ENCODE results near the gene STIM1. TPM values are rescaled to one million over a fixed set of nuclear protein-coding genes. Genes with fewer than 3 reads are reported as not detected.

The STIM1 gene
- total and polyA plus RNA-seq, 10 of the 15 experiments (the other 5 are each of a cell fraction or from before 2014, with no cell fraction given), result 8.6 to 57.7 (median 29.3) TPM

GRCh38 chr11:3826721-3827120 lies 28.7 kb upstream of the STIM1 start (continued):
- no peak for TF ChIP-seq BCLAF1 (IDR thresholded peaks at IDR 0.05)
- TF ChIP-seq SREBF1 (IDR thresholded peaks at IDR 0.05; ENCODE audit: low read length), result no peak
- no peak for TF ChIP-seq HDAC2 (IDR thresholded peaks at IDR 0.05)
- no peak for TF ChIP-seq RB1 (IDR thresholded peaks at IDR 0.05; ENCODE audit: borderline replicate concordance)

GRCh38 chr11:3827434-3828186 lies 27.9 kb upstream of the STIM1 start:
- Histone ChIP-seq H3K4me2 (ENCODE audit: control insufficient read depth, insufficient read depth) (no peak overlapping the region), H3K9ac (ENCODE audit: control insufficient read depth, insufficient read depth, low read length) (no peak overlapping the region), H3K9me3 (replicated peaks; ENCODE audit: control insufficient read depth, insufficient read depth, low read length) (no peaks in the 10 kb centered on the region), H2AFZ (ENCODE audit: control insufficient read depth, low read depth, low read length) (no peak overlapping the region), H3K27ac (ENCODE audit: control insufficient read depth, insufficient read depth) (no peak overlapping the region), H3K4me3 (no peak overlapping the region), H4K20me1 (ENCODE audit: control insufficient read depth, insufficient read depth) (no peaks in the 10 kb centered on the region; the same call in none of the 2 replicates), H3K36me3 (ENCODE audit: control insufficient read depth in 2 of 2, insufficient read depth in 2 of 2, low read length in 1 of 2) (peaks cover 24 to 38% of the 10 kb centered on the region in 2 experiments), H3K79me2 (ENCODE audit: control insufficient read depth, insufficient read depth, low read length) (peaks cover 28% of the 10 kb centered on the region), H3K27me3 (replicated peaks in 1 of 2; ENCODE audit: control insufficient read depth in 2 of 2, insufficient read depth in 2 of 2, low read length in 1 of 2) (no peaks in the 10 kb centered on the region), H3K4me1 (ENCODE audit: control insufficient read depth, insufficient read depth, low read length) (peaks cover 10% of the 10 kb centered on the region)
- DNase-seq (ENCODE audit: low read depth, low spot score) (no peak), FAIRE-seq (no peak), ATAC-seq (no peak)
- POLR2A ChIA-PET, result no interaction called here
- SMC1A ChIA-PET (ENCODE audit: uncharacterized antibody, unreplicated experiment), result no interaction called here
- BruUV-seq (replicated peaks), result TSS peak; percentile 54
- RAD21 ChIA-PET (ENCODE audit: unreplicated experiment), result interaction anchor here (3.0 kb wide), 1 partner anchor 9 kb away, joined by 21 read pairs; no protein-coding TSS in a partner anchor
- TF ChIP-seq ASH2L (IDR thresholded peaks at IDR 0.05; ENCODE audit: borderline replicate concordance, low read depth) (no peak), RB1 (IDR thresholded peaks at IDR 0.05; ENCODE audit: borderline replicate concordance) (no peak), POLR2A (IDR thresholded peaks at IDR 0.05; ENCODE audit: low read depth, low read length) (peak; percentile 52)
- intact Hi-C loops (cut with micrococcal nuclease; ENCODE audit: unreplicated experiment), result no loop called here
- CTCF ChIA-PET, result interaction anchor here (0.6 to 3.3 kb wide), 3 partner anchors 14 to 246 kb away, joined by 3 to 35 read pairs (median 4); no protein-coding TSS in a partner anchor
- WGBS (ENCODE audit: insufficient coverage, insufficient replicate concordance, low lambda C conversion rate, missing lambda C conversion rate), result 95% methylated on average over 35 of the region's 35 CpGs
- in situ Hi-C loops (cut with MboI), result loop anchor here (25.0 kb wide), 1 partner anchor 560 kb away; the partner anchor contains the start of gene TRIM21

Measured in GM12878 (cell line).